Measurements from ENCODE around the gene TPRX1.

DNA sequence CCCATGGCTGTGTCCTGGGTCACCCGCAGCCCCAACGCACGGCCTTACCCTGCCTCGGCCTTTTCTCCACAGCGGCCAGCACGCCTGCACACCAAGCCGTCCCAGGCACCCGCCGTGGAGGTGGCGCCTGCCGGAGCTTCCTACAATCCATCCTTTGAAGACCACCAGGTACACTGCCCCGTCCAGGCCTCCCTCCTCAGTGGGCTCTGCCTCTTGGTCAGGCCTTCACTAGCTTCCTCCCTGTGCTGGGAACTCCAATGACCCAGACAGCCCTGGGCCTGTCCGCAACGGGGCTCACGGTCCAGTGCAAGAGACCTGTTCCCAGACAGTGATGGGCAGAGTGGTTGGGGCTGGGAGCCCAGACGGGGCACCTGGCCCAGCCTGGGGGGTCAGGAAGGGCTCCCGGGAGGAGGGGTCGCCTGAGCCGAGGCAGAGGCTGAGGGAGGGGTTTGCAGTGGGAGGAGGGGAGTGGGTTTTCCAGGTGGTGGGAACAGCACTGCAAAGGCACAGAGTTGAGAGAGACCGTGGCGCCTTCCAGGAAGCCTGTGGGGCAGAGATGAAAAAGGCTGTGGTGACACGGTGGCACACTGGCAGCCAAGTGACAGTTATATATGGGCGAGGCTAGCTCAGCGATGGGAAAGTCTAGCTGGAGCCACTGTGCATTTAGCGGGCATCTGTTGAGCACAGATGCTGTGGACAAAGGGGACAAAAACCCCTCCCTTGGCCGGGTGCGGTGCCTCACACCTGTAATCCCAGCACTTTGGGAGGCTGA lies 51.7 kb downstream of the TPRX1 start:
- no peak for TF ChIP-seq EZH2 (IDR thresholded peaks at IDR 0.05)
- TF ChIP-seq POLR2AphosphoS5 (IDR thresholded peaks at IDR 0.05; ENCODE audit: borderline replicate concordance, low read depth, low read length), result no peak

Data from SK-N-MC (cell line).